Measurements from ENCODE around the gene CPOX. TPM values are rescaled to one million over a fixed set of nuclear protein-coding genes. Genes with fewer than 3 reads are reported as not detected.
"Not testable (repeated sequence)": the region's sequence is repeated elsewhere in the genome, so short reads cannot be mapped to it uniquely, and the experiment has no call there.

CPOX gene
- 16.1 TPM for total RNA-seq

- peak; percentile 84 for DNase-seq
Measured at GRCh38 chr3:98593046-98593936, at the start of gene CPOX. Gene CPOX, minus strand, starts transcription at chr3:98593611. Its CDS starts 107 bp downstream, at chr3:98593504.

- not testable (repeated sequence) for DNase-seq
Measured at GRCh38 chr3:98642769-98643168, 49.4 kb upstream of the CPOX start.

GRCh38 chr3:98641756-98642155 is 48.3 kb upstream of the CPOX start:
- DNase-seq, result not testable (repeated sequence)

GRCh38 chr3:98638515-98638914 is 45.1 kb upstream of the CPOX start:
- not testable (repeated sequence) for DNase-seq

GRCh38 chr3:98630416-98630815 is 37.0 kb upstream of the CPOX start:
- DNase-seq, result no peak

- DNase-seq, result no peak
Measured at GRCh38 chr3:98628317-98628716, 34.9 kb upstream of the CPOX start.

GRCh38 chr3:98626151-98626550 is 32.7 kb upstream of the CPOX start:
- DNase-seq, result no peak

GRCh38 chr3:98623572-98624280 is 30.3 kb upstream of the CPOX start:
- no peak for DNase-seq

- DNase-seq, result no peak
Measured at GRCh38 chr3:98617841-98618240, 24.4 kb upstream of the CPOX start.

- no peak for DNase-seq
Measured at GRCh38 chr3:98613616-98614015, 20.2 kb upstream of the CPOX start.

- DNase-seq, result no peak
Measured at GRCh38 chr3:98612996-98613517, 19.6 kb upstream of the CPOX start.

- no peak for DNase-seq
Measured at GRCh38 chr3:98612587-98612986, 19.2 kb upstream of the CPOX start.

- no peak for DNase-seq
Measured at GRCh38 chr3:98608029-98608428, 14.6 kb upstream of the CPOX start.

- no peak for DNase-seq
Measured at GRCh38 chr3:98603580-98603979, 10.2 kb upstream of the CPOX start.

GRCh38 chr3:98602078-98602678 is 8.8 kb upstream of the CPOX start:
- DNase-seq, result peak; percentile 12

- no peak for DNase-seq
Measured at GRCh38 chr3:98601180-98601579, 7.8 kb upstream of the CPOX start.

- DNase-seq, result no peak
Measured at GRCh38 chr3:98600412-98601095, 7.1 kb upstream of the CPOX start.

GRCh38 chr3:98599647-98600411 is 6.4 kb upstream of the CPOX start:
- DNase-seq, result no peak

GRCh38 chr3:98598492-98598891 is 5.1 kb upstream of the CPOX start:
- DNase-seq, result no peak

- DNase-seq, result no peak
Measured at GRCh38 chr3:98596541-98597500, 3.4 kb upstream of the CPOX start.

Measured in skin of body (tissue), 2 donors.